HFF-Myc (cell line): ENCODE measurements around the gene ARHGEF12.

ENCODE experiments used
- DNase-seq: peaks from one replicate; pipeline ENCODE4 v3.0.0-alpha.2; 2011; ENCODE audit warnings: low read depth; ENCODE audit errors: extremely low read depth
- H3K4me3 ChIP-seq: replicated peaks from 2 replicates; pipeline ENCODE4 v1.5.1; 2011; ENCODE audit warnings: low read depth, mild to moderate bottlenecking, control low read depth, low read length
- CTCF ChIP-seq: IDR thresholded peaks from 2 replicates; pipeline ENCODE4 v1.5.1; 2012; ENCODE audit warnings: mild to moderate bottlenecking, low read depth, low read length, control low read depth; ENCODE audit errors: missing control alignments

The ARHGEF12 gene

GRCh38 chr11:120442031-120442430 is 105.8 kb downstream of the ARHGEF12 start:
- DNase-seq, result no peak
- no peak overlapping the region for H3K4me3 ChIP-seq
- no peak for TF ChIP-seq CTCF

DNA sequence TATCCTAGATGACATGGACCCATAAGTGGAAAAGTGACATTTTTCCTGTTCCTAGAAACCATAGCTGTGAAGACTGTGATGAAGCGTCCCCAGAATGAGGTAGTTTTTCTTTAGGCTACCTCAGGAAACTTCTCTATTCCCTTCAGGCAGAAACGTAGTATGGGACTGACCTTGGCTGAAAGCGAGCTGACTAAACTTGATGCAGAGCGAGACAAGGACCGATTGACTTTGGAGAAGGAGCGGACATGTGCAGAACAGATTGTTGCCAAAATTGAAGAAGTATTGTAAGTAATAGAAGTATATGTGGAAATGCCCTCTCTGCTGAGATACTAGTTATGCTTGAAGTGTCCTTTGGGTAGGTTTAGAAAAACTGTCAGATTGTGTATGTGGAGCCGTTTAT is 110.6 kb downstream of the ARHGEF12 start:
- no peak for TF ChIP-seq CTCF

GRCh38 chr11:120448240-120448639 is 112.0 kb downstream of the ARHGEF12 start:
- no peak overlapping the region for H3K4me3 ChIP-seq
- no peak for TF ChIP-seq CTCF
- no peak for DNase-seq

More for the DNA sequence above, 110.6 kb downstream of the ARHGEF12 start:
- DNase-seq, result no peak
- no peak overlapping the region for H3K4me3 ChIP-seq

GRCh38 chr11:120455487-120455886 is 119.3 kb downstream of the ARHGEF12 start:
- H3K4me3 ChIP-seq, result no peak overlapping the region
- TF ChIP-seq CTCF, result no peak
- DNase-seq, result no peak

DNA sequence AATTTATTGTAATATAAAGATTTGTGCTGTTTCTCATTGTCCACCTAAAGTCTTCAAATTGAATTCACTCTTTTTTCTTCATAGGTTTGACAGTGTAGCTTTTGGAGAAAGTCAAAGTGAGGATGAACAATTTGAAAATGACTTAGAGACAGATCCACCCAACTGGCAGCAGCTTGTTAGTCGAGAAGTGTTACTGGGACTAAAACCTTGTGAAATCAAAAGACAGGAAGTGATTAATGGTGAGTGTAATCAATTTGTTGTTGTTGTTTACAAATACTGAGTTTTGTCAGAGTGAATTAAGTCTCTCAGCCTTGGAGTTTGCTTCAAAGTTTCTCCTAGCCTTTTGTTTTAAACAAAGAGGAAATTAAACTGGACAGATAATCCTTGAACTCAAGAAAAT is 121.8 kb downstream of the ARHGEF12 start:
- DNase-seq, result no peak
- no peak overlapping the region for H3K4me3 ChIP-seq
- TF ChIP-seq CTCF, result no peak

- no peak overlapping the region for H3K4me3 ChIP-seq
- DNase-seq, result no peak
- TF ChIP-seq CTCF, result no peak
Observed at GRCh38 chr11:120462825-120463224, 126.6 kb downstream of the ARHGEF12 start.

- no peak for TF ChIP-seq CTCF
- DNase-seq, result no peak
- no peak overlapping the region for H3K4me3 ChIP-seq
Observed at GRCh38 chr11:120465921-120466534, 129.8 kb downstream of the ARHGEF12 start.
